ENCODE results near the gene MBTPS2.
"Not testable (repeated sequence)": the region's sequence is repeated elsewhere in the genome, so short reads cannot be mapped to it uniquely, and the experiment has no call there.

Gene MBTPS2

DNA sequence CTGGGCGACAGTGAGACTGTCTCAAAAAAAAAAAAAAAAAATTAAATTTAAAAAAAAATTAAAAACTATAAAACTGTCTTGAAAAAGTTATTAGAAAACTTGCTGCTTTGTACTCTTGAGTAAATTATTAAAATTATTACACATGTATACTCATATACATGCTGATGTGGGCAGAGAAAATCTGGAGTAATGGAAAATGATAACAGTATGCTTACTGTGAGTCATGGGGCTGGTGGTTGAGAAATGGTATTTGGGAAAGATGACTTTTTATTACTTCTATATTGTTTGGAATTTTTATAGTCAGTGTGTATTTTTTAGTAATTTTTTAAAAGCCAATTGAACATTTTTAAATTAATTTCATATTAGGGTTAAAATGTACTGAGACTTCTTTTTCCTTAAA is 23.8 kb downstream of the MBTPS2 start:
- no peak for DNase-seq (ENCODE audit: low spot score)

GRCh38 chrX:21865436-21865835 is 26.0 kb downstream of the MBTPS2 start:
- DNase-seq (ENCODE audit: low spot score) = no peak

DNA sequence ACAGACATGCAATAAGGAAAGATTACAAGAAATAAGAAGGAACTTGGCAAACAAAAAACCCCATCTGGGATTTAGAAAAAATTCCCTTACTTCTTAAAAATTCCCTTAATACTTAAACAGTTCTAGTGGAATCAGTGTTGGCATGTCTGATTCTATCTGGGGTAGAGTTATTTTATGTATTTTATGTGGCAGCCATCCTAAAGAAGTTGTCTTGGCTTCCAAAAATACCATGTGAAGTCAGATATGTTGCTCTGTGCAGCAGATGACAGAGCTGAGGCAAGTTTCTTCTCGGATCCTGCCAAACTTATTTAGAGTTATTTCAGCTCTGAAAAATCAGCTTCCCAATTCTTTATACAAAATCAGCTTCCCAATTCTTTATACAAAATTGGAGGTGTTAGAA is 31.1 kb downstream of the MBTPS2 start:
- DNase-seq (ENCODE audit: low spot score) = peak; percentile 7

DNA sequence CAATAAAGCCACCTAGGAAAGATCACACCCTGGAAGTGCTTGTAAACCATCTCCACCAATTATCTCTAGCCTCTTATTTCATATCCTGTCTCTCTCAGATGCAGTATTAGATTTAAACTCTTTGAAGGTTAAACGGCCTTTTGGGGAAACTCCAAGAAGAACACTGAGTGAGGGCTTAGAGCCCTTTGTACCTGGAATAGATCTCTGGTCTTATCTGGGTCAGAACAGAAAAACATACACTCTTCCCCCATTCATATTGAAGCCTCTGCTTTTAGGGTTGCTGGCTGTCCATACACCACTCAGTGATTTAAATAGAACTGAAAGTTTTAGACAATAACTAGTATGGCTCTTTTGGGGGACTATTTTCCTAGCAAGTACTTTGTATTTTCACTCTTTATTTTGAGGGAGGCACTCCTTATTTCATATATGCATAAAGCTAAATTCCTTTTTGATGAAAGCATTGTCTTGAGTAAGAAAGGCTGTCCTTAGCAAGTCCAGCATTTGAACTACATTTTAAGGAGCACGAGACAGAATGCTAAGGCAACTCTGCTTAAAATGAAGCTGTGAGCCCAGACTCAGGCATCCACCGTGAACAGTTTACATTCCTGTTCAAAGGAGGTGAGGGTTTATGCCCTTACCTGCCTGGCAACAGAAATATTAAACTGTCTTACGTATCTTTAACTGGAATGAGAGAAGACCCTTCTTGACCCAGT is 33.8 kb downstream of the MBTPS2 start:
- no peak for DNase-seq (ENCODE audit: low spot score)

- DNase-seq (ENCODE audit: low spot score) = not testable (repeated sequence)
These were observed 34.8 kb downstream of the MBTPS2 start for GRCh38 chrX:21874182-21874581.

DNA sequence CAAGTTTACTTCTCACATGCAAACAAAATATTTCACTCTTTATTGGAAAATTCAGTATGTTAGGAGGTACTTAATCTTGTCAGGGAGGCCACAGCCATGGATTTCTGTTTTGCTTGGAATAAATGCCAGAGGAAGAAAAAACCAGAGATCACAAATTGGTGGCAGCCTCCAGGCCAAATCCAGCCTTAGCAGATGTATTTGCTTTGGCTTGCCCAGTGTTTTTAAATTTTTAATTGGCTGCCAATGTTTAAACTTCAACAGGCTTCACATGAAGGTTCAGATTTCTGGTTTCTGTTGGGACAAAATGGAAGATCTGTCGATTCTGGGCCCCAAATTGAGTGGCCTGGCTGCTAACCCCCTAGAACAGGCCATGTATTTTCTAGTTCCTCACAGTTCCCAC is 35.6 kb downstream of the MBTPS2 start:
- no peak for DNase-seq (ENCODE audit: low spot score)

DNA sequence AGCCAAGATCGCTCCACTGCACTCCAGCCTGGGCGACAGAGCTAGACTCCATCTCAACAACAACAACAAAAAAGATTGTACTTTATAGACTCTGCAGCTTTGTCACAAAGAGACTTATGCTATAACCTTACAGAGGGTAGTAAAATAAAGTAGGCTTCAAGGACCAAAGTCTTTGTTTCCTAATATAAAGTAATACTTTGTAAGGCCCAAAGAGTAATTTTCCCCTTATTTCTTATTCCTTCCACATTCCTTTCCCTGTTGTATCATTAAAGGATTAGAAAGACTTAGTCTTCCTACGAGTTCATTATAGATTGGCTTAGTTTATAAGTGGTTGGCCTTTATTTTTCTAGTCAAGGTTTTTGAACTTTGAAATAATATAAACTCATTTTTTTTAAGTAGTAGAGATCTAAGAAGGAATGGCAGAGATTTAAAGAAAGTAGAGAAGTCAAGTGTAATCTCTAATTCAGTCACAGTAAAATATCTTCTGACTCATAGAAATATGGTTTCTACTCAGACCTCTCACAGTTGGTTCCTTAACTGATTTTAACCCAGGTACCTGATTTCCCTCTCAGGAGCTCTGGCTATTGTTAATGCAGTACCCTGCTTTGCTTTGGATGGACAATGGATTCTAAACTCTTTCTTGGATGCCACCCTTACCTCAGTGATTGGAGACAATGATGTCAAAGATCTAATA is 42.6 kb downstream of the MBTPS2 start:
- no peak for DNase-seq (ENCODE audit: low spot score)

- DNase-seq (ENCODE audit: low spot score) = no peak
These were observed 43.8 kb downstream of the MBTPS2 start for GRCh38 chrX:21883258-21883657.

GRCh38 chrX:21885568-21885967 is 46.2 kb downstream of the MBTPS2 start:
- no peak for DNase-seq (ENCODE audit: low spot score)

DNA sequence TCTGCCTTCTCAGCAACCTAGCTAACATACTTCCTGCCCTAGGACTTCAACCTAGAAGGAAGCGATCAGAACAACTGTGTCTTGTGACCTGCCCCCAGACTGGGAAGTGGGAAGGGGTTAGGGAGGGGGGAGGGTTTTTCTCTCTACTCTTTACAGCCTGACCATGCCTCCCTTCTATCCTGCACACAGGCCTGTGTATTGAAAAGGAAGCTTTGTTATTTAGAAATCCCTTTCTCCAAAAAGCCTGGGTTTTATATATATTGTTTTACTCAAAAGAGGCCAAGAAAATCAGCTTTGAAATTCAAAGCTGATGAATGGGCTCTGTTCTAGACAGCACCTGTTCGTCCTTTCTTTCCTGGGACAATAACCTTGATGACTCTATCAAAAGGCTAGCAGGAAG is 65.9 kb downstream of the MBTPS2 start:
- no peak for DNase-seq (ENCODE audit: low spot score)

DNA sequence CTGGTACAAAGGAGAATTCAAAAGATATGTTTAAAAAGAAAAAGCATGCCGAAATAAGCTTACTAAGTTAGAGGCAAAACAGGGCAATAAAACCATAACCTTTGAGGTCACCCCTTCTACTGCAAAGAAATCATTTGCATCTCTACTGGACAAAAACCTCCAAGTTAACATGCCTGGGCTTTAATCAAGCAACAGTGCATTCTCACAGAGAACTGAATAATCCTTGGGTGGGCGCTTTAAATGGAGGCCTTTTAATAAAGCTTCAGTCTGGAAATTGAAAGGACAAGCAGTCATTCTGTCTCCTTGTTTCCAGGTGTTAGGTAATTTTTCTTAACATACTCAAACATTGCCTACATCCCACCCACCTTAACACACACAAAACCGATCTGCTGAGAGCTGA is 66.5 kb downstream of the MBTPS2 start:
- DNase-seq (ENCODE audit: low spot score) = no peak

GRCh38 chrX:21907260-21907659 is 67.8 kb downstream of the MBTPS2 start:
- DNase-seq (ENCODE audit: low spot score) = peak; percentile 9

DNA sequence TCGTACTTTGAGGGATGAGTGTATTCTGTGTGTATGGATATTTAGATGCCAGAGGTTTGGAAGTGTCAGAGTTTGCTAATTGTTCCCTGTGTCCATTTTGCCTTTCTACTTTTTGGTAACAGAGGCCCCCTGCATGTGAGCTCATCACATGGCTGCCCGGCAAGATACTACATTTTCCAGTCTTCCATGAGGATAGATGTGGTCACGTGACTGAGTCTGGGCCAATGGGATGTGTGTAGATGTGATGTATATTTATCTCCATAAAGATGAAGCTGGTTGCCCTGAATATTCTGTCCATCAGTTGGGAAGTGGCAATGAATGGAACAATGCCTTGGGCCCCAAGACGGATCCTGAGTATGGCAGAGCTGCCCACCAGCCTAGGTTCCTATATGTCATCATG is 72.1 kb downstream of the MBTPS2 start:
- DNase-seq (ENCODE audit: low spot score) = no peak

GRCh38 chrX:21912220-21912619 is 72.8 kb downstream of the MBTPS2 start:
- no peak for DNase-seq (ENCODE audit: low spot score)

- DNase-seq (ENCODE audit: low spot score) = no peak
These were observed 73.6 kb downstream of the MBTPS2 start for GRCh38 chrX:21912989-21913388.

DNA sequence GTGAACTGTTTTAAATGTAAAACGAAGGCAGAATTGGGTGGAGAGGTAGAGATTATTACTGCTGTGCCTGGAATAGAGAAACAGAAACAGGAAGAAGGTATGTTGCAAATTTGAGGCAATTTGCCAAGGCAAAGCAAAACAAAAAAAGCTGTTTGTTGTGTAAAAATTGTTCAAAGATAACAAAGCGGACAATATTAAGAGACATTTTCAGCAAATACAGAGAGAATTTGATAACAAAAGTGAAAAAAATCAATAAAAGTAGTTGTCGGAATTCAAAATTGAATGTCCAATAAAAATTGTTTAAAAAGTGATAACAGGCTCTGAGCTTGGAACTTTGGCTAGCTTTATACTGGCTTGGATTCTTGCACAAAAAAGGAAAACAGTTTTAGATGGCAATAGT is 86.7 kb downstream of the MBTPS2 start:
- DNase-seq (ENCODE audit: low spot score) = peak; percentile 7

- DNase-seq (ENCODE audit: low spot score) = peak; percentile 57
These were observed 87.3 kb downstream of the MBTPS2 start for GRCh38 chrX:21926527-21927278.

DNA sequence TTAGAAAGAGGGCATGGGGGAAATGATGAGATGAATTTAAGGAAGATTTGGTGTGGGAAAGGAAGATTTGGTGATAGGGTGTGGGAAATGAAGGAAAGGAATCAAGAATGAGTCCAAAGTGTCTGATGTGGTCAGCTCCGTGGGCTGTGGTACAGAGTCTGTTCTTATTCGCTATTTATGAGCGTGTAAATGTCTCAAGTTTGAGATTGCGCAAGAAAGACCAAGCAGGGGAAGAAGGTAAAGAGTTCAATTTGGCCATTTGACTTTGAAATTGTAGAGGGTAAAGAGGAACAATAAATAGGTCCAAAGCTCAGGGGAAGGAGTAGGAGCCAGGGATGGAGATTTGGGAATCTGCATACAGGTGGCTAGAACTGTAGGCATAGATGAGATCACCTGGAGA is 89.8 kb downstream of the MBTPS2 start:
- DNase-seq (ENCODE audit: low spot score) = no peak

GRCh38 chrX:21930986-21931385 is 91.6 kb downstream of the MBTPS2 start:
- DNase-seq (ENCODE audit: low spot score) = no peak

DNA sequence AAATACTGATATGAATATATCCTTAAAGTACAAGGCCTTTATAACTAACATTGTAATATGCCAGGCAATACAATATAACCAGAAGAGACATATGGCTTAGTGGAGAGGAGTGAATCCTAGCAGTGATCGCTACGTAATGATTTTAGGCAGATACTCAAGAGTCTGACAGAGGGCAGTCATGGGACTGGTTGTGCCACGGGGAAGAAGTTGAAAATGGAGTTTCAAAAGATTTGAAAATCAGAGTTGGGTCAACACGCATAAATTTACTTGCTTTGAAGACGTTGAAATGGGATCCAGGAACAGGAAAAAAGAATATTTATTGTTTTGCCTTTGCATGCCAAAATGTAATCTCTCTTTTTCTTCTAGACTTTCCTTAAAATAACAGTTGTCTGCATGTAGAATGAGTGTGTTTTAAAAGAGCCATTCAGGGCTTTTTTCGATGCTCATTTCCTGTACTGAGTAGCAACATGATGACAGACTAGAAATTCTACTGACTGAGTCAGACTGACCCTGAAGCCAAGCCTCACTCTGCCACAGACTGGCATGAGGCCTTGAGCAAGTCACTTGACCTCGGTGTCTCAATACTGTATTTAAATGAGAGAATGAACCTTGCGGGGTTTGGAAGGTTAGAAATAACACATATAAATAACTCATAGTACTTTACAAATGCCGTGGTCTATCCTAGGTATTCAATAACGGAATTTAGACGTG is 93.0 kb downstream of the MBTPS2 start:
- DNase-seq (ENCODE audit: low spot score) = peak; percentile 64

GRCh38 chrX:21933077-21933476 is 93.7 kb downstream of the MBTPS2 start:
- DNase-seq (ENCODE audit: low spot score) = no peak

- no peak for DNase-seq (ENCODE audit: low spot score)
These were observed 95.0 kb downstream of the MBTPS2 start for GRCh38 chrX:21934414-21934813.

Measured in AG20443 (cell line).